Lower lobe of right lung (tissue), 2 donors: ENCODE measurements around the gene SND1. TPM values are rescaled to one million over a fixed set of nuclear protein-coding genes. Genes with fewer than 3 reads are reported as not detected.

Source experiments
- ATAC-seq, 2 donors: fragments of 200-7000 bp; cut with Tn5 transposase; one replicate each; pipeline ENCODE4 v1.9.1; 2020 to 2022; ENCODE audit warnings: mild to moderate bottlenecking in 2 of 2, moderate library complexity in 2 of 2
- DNase-seq: peaks from one replicate; pipeline ENCODE4 v3.0.0-alpha.2; 2020
- H3K27ac ChIP-seq: fragments of 200-600 bp; one replicate; pipeline ENCODE4 v1.8.0; 2022
- H3K27me3 ChIP-seq: fragments of 200-600 bp; one replicate; pipeline ENCODE4 v1.8.0; 2022; ENCODE audit warnings: low read depth
- H3K36me3 ChIP-seq: fragments of 200-600 bp; one replicate; pipeline ENCODE4 v1.8.0; 2022; ENCODE audit warnings: mild to moderate bottlenecking
- H3K4me1 ChIP-seq: fragments of 200-600 bp; one replicate; pipeline ENCODE4 v1.8.0; 2022
- H3K4me3 ChIP-seq: fragments of 200-600 bp; one replicate; pipeline ENCODE4 v1.8.0; 2022; ENCODE audit warnings: mild to moderate bottlenecking
- H3K9me3 ChIP-seq: fragments of 200-600 bp; one replicate; pipeline ENCODE4 v1.8.0; 2022
- CTCF ChIP-seq: fragments of 200-600 bp; IDR thresholded peaks from one replicate; pipeline ENCODE4 v1.8.0; 2022; ENCODE audit warnings: antibody characterized with exemption, mild to moderate bottlenecking
- intact Hi-C: fragments of 100-400 bp; cut with DNase I; formaldehyde crosslinking; loops from one replicate; pipeline ENCODE4 v1.11.0; 2022
- total RNA-seq: library from RNA; stranded (reverse); fragmentation: NEBNext Ultra II Directional; extraction: Animal tissue kit (Norgen Biotek cat#: 25700); gene quantifications from one replicate; pipeline ENCODE4 v1.2.1, GENCODE V29; 2021
- donor health status: DM: no; HTN: yes; CAD: no; lungs with severe emphysema.

The SND1 gene
- total RNA-seq, 1 donor from 2014 or later = 142 TPM

DNA sequence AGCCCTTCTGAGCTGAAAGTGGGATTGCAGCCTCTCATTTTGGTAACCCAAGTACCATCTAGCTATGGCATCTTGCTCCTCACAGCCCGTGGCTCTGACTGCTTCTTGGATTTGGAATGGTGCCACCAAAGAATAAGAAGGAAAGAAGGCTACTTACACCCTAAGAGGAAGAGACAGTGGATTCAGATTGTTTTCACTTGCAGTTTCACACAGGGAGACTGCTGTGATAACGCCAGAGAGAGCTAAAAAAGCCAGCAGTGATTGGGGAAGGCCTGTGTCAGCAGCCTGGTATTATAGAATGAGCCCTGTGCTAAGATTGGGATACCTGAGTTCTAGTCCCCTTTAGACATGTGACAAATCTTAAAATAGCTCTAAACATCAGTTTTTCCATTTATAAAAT lies 382.8 kb downstream of the SND1 start:
- no peaks in the 10 kb centered on the region for H3K27me3 ChIP-seq
- H3K4me1 ChIP-seq = peaks cover 17% of the 10 kb centered on the region
- no peaks in the 10 kb centered on the region for H3K9me3 ChIP-seq
- DNase-seq (no peak), ATAC-seq (no peak)
- H3K4me3 ChIP-seq = no peak overlapping the region
- no peaks in the 10 kb centered on the region for H3K36me3 ChIP-seq
- H3K27ac ChIP-seq = no peak overlapping the region
- no peak for TF ChIP-seq CTCF
- intact Hi-C loops = no loop called here

DNA sequence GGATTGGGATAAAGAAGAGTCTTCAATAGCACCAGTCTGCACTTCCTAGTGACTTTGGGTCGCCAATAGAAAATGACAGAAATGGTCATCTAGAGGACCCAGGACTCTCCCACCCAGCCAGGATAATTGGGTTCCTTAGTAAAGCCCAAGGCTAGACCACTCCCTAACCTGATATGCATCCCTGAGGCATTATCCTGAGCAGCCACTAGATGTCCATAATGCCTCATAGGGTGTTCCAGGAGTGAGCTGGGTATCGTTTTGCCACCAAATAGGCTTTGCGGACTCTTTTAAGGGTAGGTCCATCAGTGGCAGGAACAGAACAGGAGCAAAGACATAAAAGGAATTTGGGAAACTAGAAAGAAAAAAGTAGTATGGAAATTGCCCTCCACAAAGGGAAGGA lies 383.7 kb downstream of the SND1 start:
- no peaks in the 10 kb centered on the region for H3K27me3 ChIP-seq
- peak; percentile 25 for TF ChIP-seq CTCF
- ATAC-seq (no peak), DNase-seq (no peak)
- H3K27ac ChIP-seq = no peak overlapping the region
- H3K4me1 ChIP-seq = peaks cover 9% of the 10 kb centered on the region
- no peaks in the 10 kb centered on the region for H3K9me3 ChIP-seq
- no peak overlapping the region for H3K4me3 ChIP-seq
- H3K36me3 ChIP-seq = no peaks in the 10 kb centered on the region
- intact Hi-C loops = no loop called here

- Histone ChIP-seq H3K27me3 (no peaks in the 10 kb centered on the region), H3K27ac (no peak overlapping the region), H3K36me3 (no peaks in the 10 kb centered on the region), H3K9me3 (no peaks in the 10 kb centered on the region), H3K4me3 (no peak overlapping the region), H3K4me1 (peaks cover 9% of the 10 kb centered on the region)
- DNase-seq = no peak
- no peak for TF ChIP-seq CTCF
- no peak for ATAC-seq
- intact Hi-C loops = no loop called here
Measured at GRCh38 chr7:128036226-128036940, 384.4 kb downstream of the SND1 start.

GRCh38 chr7:128037081-128037480 lies 385.1 kb downstream of the SND1 start:
- peaks cover 9% of the 10 kb centered on the region for H3K4me1 ChIP-seq
- intact Hi-C loops = no loop called here
- H3K36me3 ChIP-seq = no peaks in the 10 kb centered on the region
- DNase-seq = no peak
- H3K9me3 ChIP-seq = no peaks in the 10 kb centered on the region
- H3K27ac ChIP-seq = no peak overlapping the region
- no peak for TF ChIP-seq CTCF
- H3K4me3 ChIP-seq = no peak overlapping the region
- ATAC-seq = no peak
- no peaks in the 10 kb centered on the region for H3K27me3 ChIP-seq

DNA sequence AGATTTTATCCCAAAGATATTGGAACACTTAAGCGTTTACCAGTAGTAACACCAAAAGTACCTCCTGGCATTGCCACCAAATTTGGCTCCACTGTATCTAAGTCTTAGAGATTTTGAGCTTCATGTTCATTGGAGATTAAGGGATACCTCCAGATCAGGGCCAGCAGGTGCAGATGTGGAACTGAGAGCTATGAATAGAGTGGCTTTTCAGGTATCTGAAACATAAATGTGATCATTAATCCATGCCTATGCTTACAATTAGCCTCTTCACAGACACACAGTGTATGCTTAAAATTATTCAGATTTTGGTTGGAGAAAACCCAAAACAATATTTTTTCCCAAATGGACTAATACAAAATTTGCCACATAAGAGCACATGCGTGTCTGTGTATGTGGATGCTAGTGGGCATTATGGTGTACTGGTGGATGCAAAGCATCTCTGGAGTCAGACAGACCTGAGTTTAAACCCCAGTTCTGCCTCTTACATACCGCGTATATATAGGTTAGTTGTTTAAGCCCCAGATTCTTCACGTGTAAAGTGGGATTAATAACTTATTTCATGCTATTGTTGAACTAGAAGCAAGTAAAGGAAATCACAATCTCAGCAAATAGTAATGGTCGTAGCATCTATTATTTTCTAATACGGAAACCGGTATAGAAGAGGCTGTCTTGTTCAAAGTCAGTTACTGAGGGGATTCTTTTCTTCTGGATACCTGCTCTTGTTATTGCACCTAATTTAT lies 386.1 kb downstream of the SND1 start:
- intact Hi-C loops = no loop called here
- Histone ChIP-seq H3K4me3 (no peak overlapping the region), H3K9me3 (no peaks in the 10 kb centered on the region), H3K4me1 (peaks cover 3% of the 10 kb centered on the region), H3K27me3 (no peaks in the 10 kb centered on the region), H3K27ac (no peak overlapping the region), H3K36me3 (no peaks in the 10 kb centered on the region)
- ATAC-seq (no peak), DNase-seq (no peak)
- TF ChIP-seq CTCF = no peak
